KG1 (cell line): ENCODE results near the gene ADCY7.
A peak's percentile ranks its signal among the peaks of the same experiment; 100 is the strongest.

Experiments
- DNase-seq: peaks from one replicate; lab custom pipeline; 2025; lab: John Stamatoyannopoulos, UW

The ADCY7 gene

GRCh38 chr16:50282010-50282538 lies 15.7 kb downstream of the ADCY7 start:
- peak; percentile 92 for DNase-seq

GRCh38 chr16:50282955-50283631 lies 16.7 kb downstream of the ADCY7 start:
- DNase-seq = no peak

- no peak for DNase-seq
Measured at GRCh38 chr16:50284131-50284911, 18.0 kb downstream of the ADCY7 start.

GRCh38 chr16:50285406-50286003 lies 19.2 kb downstream of the ADCY7 start:
- DNase-seq = no peak

- DNase-seq = no peak
Measured at GRCh38 chr16:50286681-50287080, 20.3 kb downstream of the ADCY7 start.

- DNase-seq = no peak
Measured at GRCh38 chr16:50288026-50288425, 21.7 kb downstream of the ADCY7 start.

- no peak for DNase-seq
Measured at GRCh38 chr16:50288920-50289319, 22.6 kb downstream of the ADCY7 start.

- DNase-seq = no peak
Measured at GRCh38 chr16:50289950-50290764, 23.8 kb downstream of the ADCY7 start.

- no peak for DNase-seq
Measured at GRCh38 chr16:50290856-50291255, 24.5 kb downstream of the ADCY7 start.

GRCh38 chr16:50291719-50292565 lies 25.6 kb downstream of the ADCY7 start:
- no peak for DNase-seq

- no peak for DNase-seq
Measured at GRCh38 chr16:50292566-50292948, 26.2 kb downstream of the ADCY7 start.

- no peak for DNase-seq
Measured at GRCh38 chr16:50293041-50293783, 26.9 kb downstream of the ADCY7 start.

GRCh38 chr16:50293994-50294855 lies 27.9 kb downstream of the ADCY7 start:
- no peak for DNase-seq

- no peak for DNase-seq
Measured at GRCh38 chr16:50294955-50295354, 28.6 kb downstream of the ADCY7 start.

GRCh38 chr16:50295541-50296132 lies 29.3 kb downstream of the ADCY7 start:
- DNase-seq = no peak

GRCh38 chr16:50296807-50297206 lies 30.5 kb downstream of the ADCY7 start:
- DNase-seq = no peak

GRCh38 chr16:50297301-50298074 lies 31.1 kb downstream of the ADCY7 start:
- no peak for DNase-seq

GRCh38 chr16:50298075-50298460 lies 31.7 kb downstream of the ADCY7 start:
- no peak for DNase-seq
